HG03175 (cell line): ENCODE measurements around the gene RBMS3.

Experiments
- ATAC-seq: cut with Tn5 transposase; IDR thresholded peaks from one replicate; pipeline ENCODE4 v1.9.1; 2021; ENCODE audit warnings: mild to moderate bottlenecking, moderate library complexity; ENCODE audit not compliant: unreplicated experiment

The RBMS3 gene

GRCh38 chr3:29850641-29851040 lies 569.8 kb downstream of the RBMS3 start:
- no peak for ATAC-seq

- ATAC-seq = no peak
These were observed 571.9 kb downstream of the RBMS3 start for GRCh38 chr3:29852767-29853166.

- ATAC-seq = no peak
These were observed 573.0 kb downstream of the RBMS3 start for GRCh38 chr3:29853841-29854397.

GRCh38 chr3:29854821-29855220 lies 574.0 kb downstream of the RBMS3 start:
- ATAC-seq = no peak

- no peak for ATAC-seq
These were observed 578.9 kb downstream of the RBMS3 start for GRCh38 chr3:29859726-29860270.

GRCh38 chr3:29864809-29865208 lies 583.9 kb downstream of the RBMS3 start:
- ATAC-seq = no peak

- ATAC-seq = no peak
These were observed 587.8 kb downstream of the RBMS3 start for GRCh38 chr3:29868543-29869101.

- no peak for ATAC-seq
These were observed 589.3 kb downstream of the RBMS3 start for GRCh38 chr3:29870136-29870535.

GRCh38 chr3:29871087-29871486 lies 590.2 kb downstream of the RBMS3 start:
- no peak for ATAC-seq

- ATAC-seq = no peak
These were observed 599.9 kb downstream of the RBMS3 start for GRCh38 chr3:29880809-29881208.

- no peak for ATAC-seq
These were observed 606.6 kb downstream of the RBMS3 start for GRCh38 chr3:29887451-29887850.

GRCh38 chr3:29889215-29889614 lies 608.3 kb downstream of the RBMS3 start:
- ATAC-seq = no peak

GRCh38 chr3:29890801-29891200 lies 609.9 kb downstream of the RBMS3 start:
- no peak for ATAC-seq

GRCh38 chr3:29892976-29893554 lies 612.2 kb downstream of the RBMS3 start:
- no peak for ATAC-seq

- ATAC-seq = no peak
These were observed 616.0 kb downstream of the RBMS3 start for GRCh38 chr3:29896856-29897255.

- ATAC-seq = no peak
These were observed 617.5 kb downstream of the RBMS3 start for GRCh38 chr3:29898171-29898965.

GRCh38 chr3:29899021-29899420 lies 618.1 kb downstream of the RBMS3 start:
- no peak for ATAC-seq

- no peak for ATAC-seq
These were observed 620.2 kb downstream of the RBMS3 start for GRCh38 chr3:29901097-29901496.

- no peak for ATAC-seq
These were observed 622.7 kb downstream of the RBMS3 start for GRCh38 chr3:29903600-29903999.

GRCh38 chr3:29906906-29907305 lies 626.0 kb downstream of the RBMS3 start:
- no peak for ATAC-seq

- ATAC-seq = no peak
These were observed 631.9 kb downstream of the RBMS3 start for GRCh38 chr3:29912600-29913288.
